Natural killer cell (primary cell): ENCODE results near the gene CD7. TPM values are rescaled to one million over a fixed set of nuclear protein-coding genes. Genes with fewer than 3 reads are reported as not detected.
A peak's percentile ranks its signal among the peaks of the same experiment; 100 is the strongest.

ENCODE experiments used
- ATAC-seq, 3 donors: fragments of 150-1000 bp in 2 of 3; fragments of 200-7000 bp in 1 of 3; cut with Tn5 transposase; 1 replicate in 1 of 3; 2 replicates in 2 of 3; pipeline ENCODE4 v1.10.0; 2021; ENCODE audit warnings: mild to moderate bottlenecking in 2 of 3, moderate library complexity in 2 of 3
- DNase-seq, 2 donors: peaks; one replicate each; pipeline versions ENCODE4 v3.0.0 to v3.0.0-alpha.2; 2013 to 2021; ENCODE audit warnings: mixed read lengths in 1 of 2
- H3K27ac ChIP-seq: one replicate; pipeline ENCODE4 v1.5.1; 2013; ENCODE audit warnings: mild to moderate bottlenecking, low read length
- H3K27me3 ChIP-seq: one replicate; pipeline ENCODE4 v1.6.1; 2013; ENCODE audit warnings: low read length; ENCODE audit not compliant: control insufficient read depth, insufficient read depth
- H3K36me3 ChIP-seq: one replicate; pipeline ENCODE4 v1.6.1; 2013; ENCODE audit warnings: low read length; ENCODE audit not compliant: control insufficient read depth, insufficient read depth
- H3K4me1 ChIP-seq: one replicate; pipeline ENCODE4 v1.6.1; 2013; ENCODE audit warnings: low read length; ENCODE audit not compliant: control insufficient read depth, insufficient read depth
- H3K4me3 ChIP-seq: one replicate; pipeline ENCODE4 v1.5.1; 2013; ENCODE audit warnings: low read length
- H3K9me3 ChIP-seq: one replicate; pipeline ENCODE4 v1.6.1; 2013; ENCODE audit warnings: low read length; ENCODE audit not compliant: control insufficient read depth, insufficient read depth
- H3K27ac Mint-ChIP-seq, 2 donors: one replicate each; pipeline ENCODE4 v1.8.0; 2022; ENCODE audit warnings: mild to moderate bottlenecking in 2 of 2, mixed read lengths in 2 of 2, moderate library complexity in 1 of 2
- H3K27me3 Mint-ChIP-seq, 2 donors: one replicate each; pipeline ENCODE4 v1.8.0; 2022; ENCODE audit warnings: low read depth in 2 of 2, mixed read lengths in 2 of 2
- H3K36me3 Mint-ChIP-seq: one replicate; pipeline ENCODE4 v1.8.0; 2022; ENCODE audit warnings: mixed read lengths
- H3K4me1 Mint-ChIP-seq, 2 donors: one replicate each; pipeline ENCODE4 v1.8.0; 2022; ENCODE audit warnings: mixed read lengths in 2 of 2
- H3K4me3 Mint-ChIP-seq: one replicate; pipeline ENCODE4 v1.8.0; 2022; ENCODE audit warnings: mild to moderate bottlenecking, moderate library complexity, mixed read lengths
- H3K9me3 Mint-ChIP-seq, 2 donors: one replicate each; pipeline ENCODE4 v1.8.0; 2022; ENCODE audit warnings: mixed read lengths in 2 of 2
- CTCF ChIP-seq: fragments of 200-600 bp; IDR thresholded peaks from one replicate; pipeline ENCODE4 v1.8.0; 2022; ENCODE audit warnings: antibody characterized with exemption
- WGBS: methylation state at CpG from one replicate; pipeline ENCODE4 v1.1.7; 2013; ENCODE audit warnings: missing lambda C conversion rate; ENCODE audit not compliant: insufficient coverage; 5-methylcytosine and 5-hydroxymethylcytosine counted together
- intact Hi-C: fragments of 100-400 bp; cut with micrococcal nuclease; formaldehyde crosslinking; loops from one replicate; pipeline ENCODE4 v1.14.2; 2022
- total RNA-seq, 4 donors: library from RNA; stranded (reverse); fragments of 120-200 nt in 1 of 4; gene quantifications; one replicate each; pipeline versions ENCODE4 v1.2.3 to v1.2.4, GENCODE V29; 2013 to 2022

Gene CD7
- total RNA-seq, 3 donors from 2014 or later (not counting 1 experiment from before 2014, with no cell fraction given): 464 to 564 (median 522) TPM

- Mint-ChIP-seq H3K9me3 (no peaks in the 10 kb centered on the region), H3K4me3 (peak overlapping the region; percentile 60), H3K27me3 (no peaks in the 10 kb centered on the region), H3K4me1 (peaks cover 51 to 81% of the 10 kb centered on the region in 2 donors), H3K36me3 (no peaks in the 10 kb centered on the region), H3K27ac (peak overlapping the region; percentile 88 to 99)
- Histone ChIP-seq H3K27ac (peak overlapping the region; percentile 85), H3K4me1 (peaks cover 80% of the 10 kb centered on the region), H3K36me3 (no peaks in the 10 kb centered on the region), H3K27me3 (no peaks in the 10 kb centered on the region), H3K4me3 (no peak overlapping the region), H3K9me3 (no peaks in the 10 kb centered on the region)
- ATAC-seq (peak in 2 of 3 donors; percentile 22 to 41), DNase-seq (peak in 1 of 2 donors; percentile 36)
- no peak for TF ChIP-seq CTCF
- intact Hi-C loops: no loop called here
- 63% methylated on average over 23 of the region's 23 CpGs for whole genome bisulfite sequencing
Observed at GRCh38 chr17:82304826-82305726, 12.3 kb downstream of the CD7 start.

GRCh38 chr17:82303944-82304808, 13.2 kb downstream of the CD7 start:
- H3K36me3 Mint-ChIP-seq: no peaks in the 10 kb centered on the region
- no peaks in the 10 kb centered on the region for H3K9me3 ChIP-seq
- H3K27me3 Mint-ChIP-seq: no peaks in the 10 kb centered on the region
- H3K27ac ChIP-seq: peak overlapping the region; percentile 78
- H3K4me1 Mint-ChIP-seq: peaks cover 56 to 86% of the 10 kb centered on the region in 2 donors
- no peaks in the 10 kb centered on the region for H3K9me3 Mint-ChIP-seq
- WGBS: 84% methylated on average over 23 of the region's 26 CpGs
- DNase-seq (no peak), ATAC-seq (no peak)
- H3K4me1 ChIP-seq: peaks cover 89% of the 10 kb centered on the region
- no peak overlapping the region for H3K4me3 ChIP-seq
- H3K27me3 ChIP-seq: no peaks in the 10 kb centered on the region
- intact Hi-C loops: loop anchor here (2.0 kb wide), 1 partner anchor 13 kb away; the partner anchor contains the start of gene CD7
- no peaks in the 10 kb centered on the region for H3K36me3 ChIP-seq
- no peak for TF ChIP-seq CTCF
- peak overlapping the region; percentile 99 for H3K27ac Mint-ChIP-seq
- peak overlapping the region; percentile 85 for H3K4me3 Mint-ChIP-seq

- no peak for TF ChIP-seq CTCF
- 16% methylated on average over 34 of the region's 35 CpGs for WGBS
- Mint-ChIP-seq H3K4me1 (peaks cover 66 to 88% of the 10 kb centered on the region in 2 donors), H3K4me3 (peak overlapping the region; percentile 85), H3K27ac (peak overlapping the region; percentile 99), H3K9me3 (no peaks in the 10 kb centered on the region), H3K36me3 (no peaks in the 10 kb centered on the region), H3K27me3 (no peaks in the 10 kb centered on the region)
- no peaks in the 10 kb centered on the region for H3K9me3 ChIP-seq
- ATAC-seq: peak; percentile 27 to 31 (median 30)
- intact Hi-C loops: loop anchor here (2.0 kb wide), 1 partner anchor 14 kb away; the partner anchor contains the start of gene CD7
- no peaks in the 10 kb centered on the region for H3K27me3 ChIP-seq
- H3K4me1 ChIP-seq: peaks cover 98% of the 10 kb centered on the region
- DNase-seq: peak in 1 of 2 donors; percentile 78
- H3K27ac ChIP-seq: peak overlapping the region; percentile 78
- no peaks in the 10 kb centered on the region for H3K36me3 ChIP-seq
- H3K4me3 ChIP-seq: peak overlapping the region; percentile 6
Observed at GRCh38 chr17:82302991-82303943, 14.1 kb downstream of the CD7 start.
